HG02678 (cell line): ENCODE data around the gene RNPEPL1.

ENCODE experiments used
- ATAC-seq: cut with Tn5 transposase; IDR thresholded peaks from one replicate; pipeline ENCODE4 v1.9.1; 2021; ENCODE audit warnings: mild to moderate bottlenecking, moderate library complexity; ENCODE audit not compliant: unreplicated experiment

Gene RNPEPL1

DNA sequence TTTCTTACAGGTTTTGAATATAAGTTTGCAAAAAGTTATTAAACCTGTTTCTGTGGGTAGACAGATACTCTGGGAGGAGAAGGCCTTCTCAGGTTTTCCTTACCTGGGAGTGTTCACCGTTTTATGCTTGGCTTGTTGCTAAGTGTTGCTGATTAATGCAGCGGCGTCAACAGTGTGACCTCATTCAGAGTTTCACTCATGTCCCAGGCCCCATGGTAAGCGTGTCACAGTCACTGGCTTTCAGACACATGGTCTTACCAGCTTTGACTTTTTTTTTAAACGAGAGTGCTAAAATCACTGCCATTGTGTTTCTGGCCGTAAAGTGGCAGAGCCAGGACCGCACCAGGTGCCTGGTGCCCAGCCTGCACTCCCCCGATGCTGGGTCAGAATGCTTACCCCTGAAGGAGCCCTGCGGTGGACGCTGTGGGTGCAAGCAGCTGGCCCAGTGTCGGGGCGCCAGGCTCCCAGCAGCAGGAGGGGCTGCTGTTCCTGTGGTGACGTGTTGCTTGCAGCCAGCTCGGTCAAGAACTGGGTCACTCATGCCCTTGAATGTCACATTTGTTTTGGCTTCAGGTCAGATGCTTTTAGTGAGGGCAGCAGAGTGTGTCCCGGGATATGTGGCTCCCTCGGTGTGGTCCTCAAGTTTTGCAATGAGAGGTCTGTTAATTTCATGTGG lies 21.7 kb downstream of the RNPEPL1 start:
- no peak for ATAC-seq

DNA sequence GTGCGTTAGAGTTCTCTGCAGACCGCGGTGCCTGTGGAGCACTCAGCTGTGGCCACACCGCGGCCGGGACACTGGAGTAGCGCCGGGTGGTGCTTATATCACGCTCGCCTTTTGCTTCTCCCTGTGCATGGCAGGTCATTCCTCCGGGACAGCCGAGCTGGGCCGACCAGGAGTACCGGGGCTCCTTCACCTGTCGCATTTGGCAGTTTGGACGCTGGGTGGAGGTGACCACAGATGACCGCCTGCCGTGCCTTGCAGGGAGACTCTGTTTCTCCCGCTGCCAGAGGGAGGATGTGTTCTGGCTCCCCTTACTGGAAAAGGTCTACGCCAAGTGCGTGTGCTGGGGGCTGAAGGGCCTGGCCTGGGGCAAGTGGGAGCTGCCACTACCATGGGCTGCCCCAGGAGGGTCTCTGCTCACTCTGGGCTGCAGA lies 22.4 kb downstream of the RNPEPL1 start:
- no peak for ATAC-seq

DNA sequence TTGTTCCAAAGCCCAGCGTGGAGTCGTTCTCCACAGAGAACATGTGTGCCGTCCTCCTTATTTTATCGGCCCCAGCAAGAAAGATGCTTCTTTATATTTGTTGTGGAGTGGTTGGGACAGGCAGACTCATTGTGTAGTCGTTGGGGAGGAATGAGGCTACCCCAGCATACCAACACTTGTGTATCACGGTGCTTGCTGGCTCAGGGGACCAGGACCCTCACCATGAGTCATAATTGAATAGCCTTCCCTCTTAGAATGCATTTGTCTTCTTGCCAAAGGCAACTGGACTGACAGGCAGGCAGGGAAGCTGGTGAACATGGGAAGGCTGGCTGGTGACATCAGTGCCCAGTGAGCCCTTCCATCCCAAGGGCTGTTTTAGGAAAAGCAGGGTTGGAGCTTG lies 22.9 kb downstream of the RNPEPL1 start:
- no peak for ATAC-seq

DNA sequence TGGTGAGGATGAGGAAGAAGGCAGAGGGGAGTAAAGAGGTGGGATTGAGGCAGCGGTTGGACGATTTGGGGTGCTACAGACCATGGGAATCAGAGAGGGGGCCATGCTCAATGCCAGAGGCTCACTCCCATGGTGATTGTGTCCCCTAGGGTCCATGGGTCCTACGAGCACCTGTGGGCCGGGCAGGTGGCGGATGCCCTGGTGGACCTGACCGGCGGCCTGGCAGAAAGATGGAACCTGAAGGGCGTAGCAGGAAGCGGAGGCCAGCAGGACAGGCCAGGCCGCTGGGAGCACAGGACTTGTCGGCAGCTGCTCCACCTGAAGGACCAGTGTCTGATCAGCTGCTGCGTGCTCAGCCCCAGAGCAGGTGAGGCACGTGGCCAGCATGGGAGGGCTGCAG lies 23.5 kb downstream of the RNPEPL1 start:
- no peak for ATAC-seq

DNA sequence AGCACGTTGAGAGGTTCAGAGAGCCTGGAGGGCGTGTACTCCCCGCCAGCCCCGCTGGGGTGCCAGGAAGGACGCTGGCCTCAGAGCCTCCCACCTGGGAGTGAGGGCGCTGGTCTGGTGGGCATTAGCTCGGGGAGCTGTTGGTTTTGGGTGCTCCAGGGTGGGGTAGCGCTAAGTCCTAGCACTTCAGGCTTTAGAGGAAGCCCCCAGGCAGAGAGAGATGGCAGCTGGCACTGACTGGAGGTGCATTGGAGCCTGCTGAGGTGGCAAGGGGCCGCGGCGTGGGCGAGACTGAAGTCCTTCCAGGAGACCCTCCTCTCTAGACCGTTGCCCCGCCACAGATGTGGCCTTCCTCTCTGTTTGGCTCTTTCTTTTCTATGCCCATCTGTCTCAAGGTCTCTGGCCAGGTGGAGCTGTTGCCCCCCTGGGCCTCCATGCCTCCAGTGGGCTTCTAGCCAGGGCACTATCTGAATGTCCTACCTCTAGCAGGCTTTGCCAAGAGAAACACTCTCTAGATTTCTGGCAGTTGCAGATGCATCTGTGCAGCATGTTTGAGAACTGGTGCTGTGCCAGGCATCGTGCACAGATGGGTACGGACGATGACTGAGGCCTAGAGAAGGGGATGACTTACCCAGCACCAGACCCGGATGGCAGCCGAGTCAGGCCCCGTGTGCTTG lies 24.9 kb downstream of the RNPEPL1 start:
- no peak for ATAC-seq

DNA sequence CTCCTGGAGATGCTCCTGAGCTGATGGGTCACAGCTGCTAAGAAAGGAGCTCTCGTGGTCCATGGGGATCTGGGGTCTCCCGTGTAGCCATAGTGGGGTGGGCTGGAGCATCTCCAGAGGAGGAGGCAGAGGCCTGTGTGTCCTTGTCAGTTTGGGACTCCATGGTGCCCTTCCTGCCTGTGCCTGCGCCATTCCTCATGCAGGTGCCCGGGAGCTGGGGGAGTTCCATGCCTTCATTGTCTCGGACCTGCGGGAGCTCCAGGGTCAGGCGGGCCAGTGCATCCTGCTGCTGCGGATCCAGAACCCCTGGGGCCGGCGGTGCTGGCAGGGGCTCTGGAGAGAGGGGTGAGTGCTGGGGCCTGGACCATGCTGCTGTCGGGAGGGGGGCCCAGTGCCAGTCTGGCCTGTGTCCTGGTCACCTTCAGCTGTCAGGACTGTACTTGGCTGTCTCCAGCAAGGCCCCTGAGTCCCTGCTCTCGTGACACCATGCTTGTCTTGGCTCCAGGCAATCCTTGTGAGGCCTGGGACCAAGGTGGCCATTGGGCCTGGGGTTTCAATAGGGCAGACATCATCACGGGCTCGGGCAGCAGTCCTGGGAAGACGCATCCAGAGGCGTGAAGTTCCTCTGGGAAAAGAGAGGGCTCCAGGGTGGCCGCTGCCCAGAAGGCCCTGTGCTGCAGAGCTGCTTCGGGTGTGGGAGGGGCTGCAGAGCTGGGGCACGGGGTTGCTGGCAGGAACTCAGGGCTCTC lies 25.6 kb downstream of the RNPEPL1 start:
- ATAC-seq, result no peak

DNA sequence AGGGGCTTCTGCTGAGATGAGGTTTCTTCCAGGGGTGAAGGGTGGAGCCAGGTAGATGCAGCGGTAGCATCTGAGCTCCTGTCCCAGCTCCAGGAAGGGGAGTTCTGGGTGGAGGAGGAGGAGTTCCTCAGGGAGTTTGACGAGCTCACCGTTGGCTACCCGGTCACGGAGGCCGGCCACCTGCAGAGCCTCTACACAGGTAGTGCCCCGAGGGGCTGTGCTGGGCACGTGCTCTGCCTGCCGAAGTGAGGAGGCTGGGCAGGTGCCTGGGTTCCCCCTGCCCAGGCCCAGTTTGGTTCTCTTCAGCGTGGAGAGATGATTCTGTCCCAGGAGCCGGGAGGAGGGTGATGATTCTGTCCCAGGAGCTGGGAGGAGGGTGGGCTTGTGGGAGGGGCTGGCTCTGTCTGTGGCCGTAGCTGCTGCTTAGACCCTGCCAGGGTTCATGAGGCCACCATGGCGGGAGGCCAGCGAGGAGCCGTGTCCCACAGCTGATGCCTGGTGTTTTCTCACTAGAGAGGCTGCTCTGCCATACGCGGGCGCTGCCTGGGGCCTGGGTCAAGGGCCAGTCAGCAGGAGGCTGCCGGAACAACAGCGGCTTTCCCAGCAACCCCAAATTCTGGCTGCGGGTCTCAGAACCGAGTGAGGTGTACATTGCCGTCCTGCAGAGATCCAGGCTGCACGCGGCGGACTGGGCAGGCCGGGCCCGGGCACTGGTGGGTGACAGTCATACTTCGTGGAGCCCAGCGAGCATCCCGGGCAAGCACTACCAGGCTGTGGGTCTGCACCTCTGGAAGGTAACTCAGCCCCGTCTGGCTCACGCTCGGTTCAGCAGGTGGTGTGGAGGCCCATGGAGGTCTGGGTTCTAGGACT lies 26.5 kb downstream of the RNPEPL1 start:
- no peak for ATAC-seq

DNA sequence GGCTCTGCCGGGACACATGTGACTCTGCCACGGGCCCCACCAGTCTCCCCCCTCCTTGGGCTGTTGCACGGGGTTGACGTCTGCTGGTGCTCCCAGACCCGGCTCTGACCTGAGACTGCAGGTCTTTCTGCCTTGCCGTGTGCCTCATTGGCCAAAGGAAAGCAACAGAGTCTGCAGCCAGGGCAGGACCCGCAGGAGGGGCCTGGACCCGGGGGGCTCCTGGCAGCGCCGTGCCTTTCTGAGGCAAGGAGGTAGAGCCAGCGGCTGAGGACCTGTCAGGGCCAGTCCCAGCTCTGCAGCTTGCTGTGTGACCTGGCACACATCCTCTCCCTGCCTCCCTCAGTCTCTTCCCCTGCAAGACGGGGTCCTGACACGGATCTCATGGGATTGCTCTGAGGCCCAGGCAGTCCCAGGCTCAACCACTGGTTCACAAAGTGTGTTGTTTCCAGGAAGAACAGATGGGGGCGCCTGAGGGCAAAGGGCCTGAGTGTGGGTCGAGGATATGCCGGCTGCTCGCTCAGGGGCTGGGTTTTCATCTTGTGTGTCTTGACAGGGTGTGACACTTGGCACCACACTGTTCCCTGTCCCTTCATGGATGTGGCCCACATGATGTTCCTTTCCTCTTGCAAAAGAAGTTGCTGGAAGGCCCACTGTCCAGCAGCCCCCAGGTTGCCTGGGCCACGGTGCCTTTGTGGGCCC lies 27.2 kb downstream of the RNPEPL1 start:
- ATAC-seq, result no peak

DNA sequence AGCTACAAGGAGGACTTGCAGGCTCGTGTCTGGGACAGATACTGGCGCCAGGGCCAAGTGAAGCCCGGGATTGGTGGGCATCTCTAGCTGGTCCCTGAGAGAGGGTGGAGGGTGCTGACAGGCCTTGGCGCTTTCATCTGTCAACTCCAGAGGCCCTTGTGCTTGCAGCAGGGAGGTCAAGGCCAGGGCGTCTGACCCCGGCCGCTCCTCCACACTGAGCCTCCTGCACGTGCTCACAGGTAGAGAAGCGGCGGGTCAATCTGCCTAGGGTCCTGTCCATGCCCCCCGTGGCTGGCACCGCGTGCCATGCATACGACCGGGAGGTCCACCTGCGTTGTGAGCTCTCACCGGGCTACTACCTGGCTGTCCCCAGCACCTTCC lies 27.8 kb downstream of the RNPEPL1 start:
- no peak for ATAC-seq

DNA sequence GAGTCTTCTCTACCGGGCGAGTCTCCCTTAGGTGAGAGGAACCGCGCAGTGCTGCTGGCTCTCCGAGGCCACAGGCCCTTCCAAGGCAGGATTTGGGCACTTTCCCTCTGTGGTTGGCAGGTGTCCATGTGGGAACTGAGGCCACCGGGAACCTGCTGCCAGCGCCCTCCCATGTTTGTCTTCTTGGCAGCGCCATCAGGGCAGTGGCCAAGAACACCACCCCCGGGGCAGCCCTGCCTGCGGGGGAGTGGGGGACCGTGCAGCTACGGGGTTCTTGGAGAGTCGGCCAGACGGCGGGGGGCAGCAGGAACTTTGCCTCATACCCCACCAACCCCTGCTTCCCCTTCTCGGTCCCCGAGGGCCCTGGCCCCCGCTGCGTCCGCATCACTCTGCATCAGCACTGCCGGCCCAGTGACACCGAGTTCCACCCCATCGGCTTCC lies 28.2 kb downstream of the RNPEPL1 start:
- no peak for ATAC-seq

DNA sequence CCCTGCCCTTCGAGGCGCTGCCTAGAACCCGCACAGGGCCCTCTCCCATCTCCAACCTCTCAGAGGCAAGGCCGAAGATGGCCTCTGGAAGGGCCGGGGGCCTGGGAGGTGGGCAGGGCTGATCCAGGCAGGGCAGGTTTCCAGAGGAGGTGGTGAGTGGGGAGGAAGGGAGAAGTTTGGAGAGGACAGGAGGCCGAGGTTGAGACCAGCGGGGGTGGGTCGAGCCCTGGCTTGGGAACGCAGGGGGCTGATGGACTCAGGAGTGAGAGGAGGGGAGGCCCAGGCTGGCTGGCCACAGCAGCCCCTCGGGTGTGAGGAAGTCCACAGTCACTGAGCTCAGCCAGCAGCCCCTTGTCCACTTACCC lies 28.8 kb downstream of the RNPEPL1 start:
- no peak for ATAC-seq

DNA sequence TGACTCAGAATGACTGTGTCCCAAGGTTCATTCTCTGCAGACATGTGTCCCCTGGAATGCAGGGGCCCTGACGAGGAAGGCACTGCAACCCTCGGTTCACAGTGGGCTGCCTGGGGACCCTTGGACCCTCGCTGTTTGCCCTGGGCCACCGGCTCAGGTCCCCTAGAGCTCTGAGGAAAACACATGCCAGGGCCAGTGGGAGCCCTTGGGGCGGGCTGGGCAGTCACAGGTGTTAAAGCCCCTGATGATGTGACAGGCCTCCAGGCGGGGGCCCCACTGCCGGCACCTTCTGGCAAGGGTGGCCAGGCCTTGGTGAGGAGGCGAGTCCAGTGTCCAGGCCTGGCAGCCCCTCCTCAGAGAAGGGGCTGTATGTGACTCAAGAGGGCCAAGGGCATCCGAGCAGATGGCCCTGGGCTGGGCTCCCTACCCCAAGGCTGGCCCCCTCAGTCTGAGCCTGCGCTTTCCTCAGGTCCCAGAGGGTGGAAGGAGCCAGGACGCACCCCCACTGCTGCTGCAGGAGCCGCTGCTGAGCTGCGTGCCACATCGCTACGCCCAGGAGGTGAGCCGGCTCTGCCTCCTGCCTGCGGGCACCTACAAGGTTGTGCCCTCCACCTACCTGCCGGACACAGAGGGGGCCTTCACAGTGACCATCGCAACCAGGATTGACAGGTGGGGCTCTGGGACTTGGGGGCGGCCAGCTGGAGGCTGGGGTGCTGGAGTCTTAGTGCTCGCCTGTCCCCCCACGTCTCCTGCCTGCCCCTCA lies 29.3 kb downstream of the RNPEPL1 start:
- ATAC-seq, result no peak

DNA sequence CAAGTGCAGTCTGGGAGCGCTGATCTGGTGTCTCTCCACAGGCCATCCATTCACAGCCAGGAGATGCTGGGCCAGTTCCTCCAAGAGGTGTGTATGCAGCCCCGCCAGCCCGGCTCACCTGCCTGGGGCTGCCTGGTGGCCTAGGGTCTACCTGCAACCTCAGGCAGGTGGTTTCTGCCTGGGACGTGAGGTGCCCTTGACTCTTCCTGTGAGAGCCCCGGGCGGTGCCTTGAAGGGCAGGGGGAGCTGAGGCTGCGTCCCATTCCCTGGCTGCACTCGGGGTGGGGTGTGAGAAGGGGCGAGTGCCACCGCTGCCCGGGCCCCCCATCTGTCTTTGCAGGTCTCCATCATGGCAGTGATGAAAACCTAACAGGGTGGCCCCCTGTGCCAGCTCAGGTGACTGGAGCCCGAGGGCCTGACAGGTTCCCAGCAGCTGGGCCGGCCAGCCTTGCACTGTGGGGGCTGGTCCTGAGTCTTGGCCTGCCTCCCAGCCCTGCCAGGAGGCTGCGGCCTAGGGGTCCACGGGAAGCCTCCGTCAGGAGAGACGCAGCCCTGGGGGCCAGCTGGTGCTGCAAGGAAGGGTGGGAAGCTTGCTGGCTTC lies 30.1 kb downstream of the RNPEPL1 start:
- ATAC-seq, result no peak

DNA sequence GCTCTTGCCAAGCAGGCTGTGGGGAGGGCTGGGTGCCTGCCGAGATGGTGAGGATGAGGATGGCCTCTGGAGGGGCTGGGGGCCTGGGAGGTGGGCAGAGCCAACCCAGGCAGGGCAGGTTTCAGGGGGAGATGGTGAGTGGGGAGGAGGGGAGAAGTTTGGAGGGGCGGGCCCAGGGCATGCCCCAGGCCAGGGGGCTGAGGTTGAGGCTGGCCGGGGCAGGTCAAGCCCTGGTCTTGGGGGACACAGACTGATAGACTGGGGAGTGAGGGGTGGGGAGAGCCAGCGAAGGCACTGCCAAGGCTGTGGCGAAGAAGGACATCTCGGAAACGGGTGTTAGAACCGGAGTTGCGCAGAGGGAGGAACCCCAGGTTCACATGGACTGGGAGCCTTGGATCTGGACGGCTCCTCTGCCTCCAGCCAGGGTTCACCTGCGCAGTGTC lies 30.9 kb downstream of the RNPEPL1 start:
- ATAC-seq, result no peak

DNA sequence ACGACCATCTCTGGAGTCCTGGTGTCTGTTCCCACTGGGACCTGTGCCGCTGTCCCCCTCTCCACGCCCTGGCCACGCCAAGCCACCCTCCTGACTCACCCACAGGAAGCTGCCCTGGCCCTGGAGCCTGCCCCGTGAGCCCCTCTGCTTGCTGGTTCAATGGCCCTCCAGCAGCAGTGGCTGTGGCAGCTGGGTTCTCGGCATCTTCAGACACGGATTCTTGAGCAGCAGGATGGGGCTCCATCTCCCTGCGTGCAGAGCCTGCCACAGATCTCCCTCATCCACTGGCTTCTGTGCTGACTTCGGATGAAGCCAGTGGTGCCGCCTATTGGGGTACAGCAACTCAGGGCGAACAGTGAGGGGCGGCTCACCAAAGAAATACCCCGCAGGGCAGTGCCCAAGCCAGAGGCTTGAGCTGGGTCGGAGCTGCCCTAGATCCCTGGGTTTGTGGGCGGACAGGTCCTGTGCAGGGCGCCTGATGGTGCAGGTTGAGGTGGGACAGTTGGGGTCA lies 32.2 kb downstream of the RNPEPL1 start:
- no peak for ATAC-seq

DNA sequence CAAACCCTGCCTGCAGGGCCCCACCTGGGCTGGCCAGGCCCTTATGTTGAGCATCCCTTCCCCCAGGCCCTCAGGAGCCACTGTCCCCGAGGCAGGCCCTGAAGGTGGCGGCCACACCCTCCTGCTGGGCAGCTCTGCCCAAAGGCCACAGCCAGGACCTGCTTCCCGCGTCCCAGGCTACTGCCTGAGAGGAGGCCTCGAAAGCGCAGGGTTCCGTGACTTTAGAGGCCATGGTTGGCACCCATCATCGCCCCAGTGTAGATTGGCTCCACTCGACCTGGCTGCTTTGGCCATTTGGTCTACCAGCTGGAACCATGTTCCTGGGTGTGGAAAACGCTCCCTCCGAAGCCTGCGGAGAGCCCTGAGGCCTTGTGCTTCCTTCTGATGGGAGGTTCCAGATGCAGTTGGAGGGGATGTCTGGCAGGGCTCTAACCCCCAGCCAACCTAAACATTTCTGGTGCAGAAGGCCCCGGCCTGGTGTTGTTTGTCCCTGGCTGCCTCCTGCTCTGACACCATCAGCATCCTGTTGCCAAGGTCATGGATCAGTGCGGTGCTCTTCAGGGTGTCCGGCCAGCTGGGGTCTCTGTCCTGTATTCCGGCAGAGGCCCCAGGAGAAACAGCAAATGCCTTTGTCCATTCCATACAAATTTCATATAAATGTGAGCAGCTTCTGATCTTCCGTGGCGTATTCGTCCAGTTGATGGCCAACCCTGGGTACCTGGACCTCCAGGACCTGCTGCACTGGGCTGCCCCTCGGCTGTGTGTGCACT lies 33.0 kb downstream of the RNPEPL1 start:
- no peak for ATAC-seq

DNA sequence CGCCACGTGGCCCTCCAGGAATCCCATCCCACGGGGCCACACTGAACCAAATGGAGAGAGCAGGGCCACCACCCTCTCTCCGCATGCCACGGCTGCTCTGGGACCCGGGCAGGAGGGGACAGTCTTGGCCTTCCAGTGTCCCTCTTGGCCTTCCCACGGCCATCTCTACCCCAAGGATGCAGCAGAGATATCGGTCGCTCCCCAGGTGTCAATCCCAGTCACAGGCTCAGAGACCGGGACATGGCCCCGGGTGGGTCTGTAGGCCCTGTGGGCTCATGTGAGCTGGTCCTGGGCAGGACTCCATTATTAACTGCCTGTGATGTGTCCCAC lies 33.5 kb downstream of the RNPEPL1 start:
- ATAC-seq, result no peak

DNA sequence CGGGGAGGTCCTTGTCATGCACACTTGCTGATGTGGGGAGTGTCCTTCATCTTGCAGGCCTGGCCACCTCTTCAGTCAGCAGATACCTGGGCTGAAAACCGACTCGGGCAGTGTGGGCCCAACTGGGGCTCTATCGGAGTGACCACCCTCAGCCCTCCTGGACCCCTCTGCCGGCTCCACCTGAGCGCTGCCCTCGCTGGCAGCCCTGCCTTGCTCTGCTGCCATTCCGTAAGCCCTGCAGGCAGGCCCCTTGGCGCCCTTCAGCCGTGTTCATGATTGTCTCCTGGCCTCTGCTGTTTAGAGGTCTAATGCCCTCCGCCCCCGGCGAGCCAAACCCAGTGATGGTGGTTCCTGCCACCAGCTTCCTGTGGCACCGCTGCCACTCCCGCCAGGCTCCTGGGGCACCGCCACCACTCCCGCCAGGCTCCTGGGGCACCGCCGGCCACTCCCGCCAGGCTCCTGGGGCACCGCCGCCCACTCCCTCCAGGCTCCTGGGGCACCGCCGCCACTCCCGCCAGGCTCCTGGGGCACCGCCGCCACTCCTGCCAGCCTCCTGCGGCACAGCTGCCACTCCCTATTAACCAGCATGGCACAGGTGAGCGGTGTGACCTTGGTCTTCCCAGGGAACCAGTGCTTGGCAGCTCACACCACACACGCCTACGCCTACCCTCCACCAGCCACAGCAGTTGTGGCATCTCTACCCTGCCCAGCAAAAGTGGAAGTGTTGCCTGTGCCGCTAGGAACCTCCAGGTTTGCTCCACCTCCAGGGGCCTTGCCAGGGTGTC lies 34.2 kb downstream of the RNPEPL1 start:
- no peak for ATAC-seq
